NCI-H2107 treated with DMSO at 0.1 percent for 48 hours (cell line): ENCODE results near the gene SDF2L1.
"Not testable (repeated sequence)": the region's sequence is repeated elsewhere in the genome, so short reads cannot be mapped to it uniquely, and the experiment has no call there.

Experiments
- DNase-seq: peaks from one replicate; lab custom pipeline; 2025; ENCODE audit not compliant: unreplicated experiment; lab: John Stamatoyannopoulos, UW

The SDF2L1 gene

GRCh38 chr22:21686193-21686608, 44.1 kb downstream of the SDF2L1 start:
- no peak for DNase-seq

GRCh38 chr22:21686634-21687393, 44.7 kb downstream of the SDF2L1 start:
- DNase-seq: no peak

- DNase-seq: no peak
These were observed 45.7 kb downstream of the SDF2L1 start for GRCh38 chr22:21687685-21688259.

- DNase-seq: no peak
These were observed 46.2 kb downstream of the SDF2L1 start for GRCh38 chr22:21688341-21688705.

- no peak for DNase-seq
These were observed 46.7 kb downstream of the SDF2L1 start for GRCh38 chr22:21688706-21689381.

- no peak for DNase-seq
These were observed 48.3 kb downstream of the SDF2L1 start for GRCh38 chr22:21690401-21690801.

GRCh38 chr22:21691816-21692215, 49.7 kb downstream of the SDF2L1 start:
- DNase-seq: no peak

GRCh38 chr22:21692856-21693255, 50.8 kb downstream of the SDF2L1 start:
- not testable (repeated sequence) for DNase-seq

GRCh38 chr22:21693333-21693998, 51.4 kb downstream of the SDF2L1 start:
- DNase-seq: no peak
